NCI-H128 (cell line): ENCODE measurements around the gene RBM19.
"Not testable (repeated sequence)": the region's sequence is repeated elsewhere in the genome, so short reads cannot be mapped to it uniquely, and the experiment has no call there.

Source experiments
- DNase-seq: peaks from one replicate; lab custom pipeline; 2025; ENCODE audit not compliant: unreplicated experiment; lab: John Stamatoyannopoulos, UW

Gene RBM19

DNA sequence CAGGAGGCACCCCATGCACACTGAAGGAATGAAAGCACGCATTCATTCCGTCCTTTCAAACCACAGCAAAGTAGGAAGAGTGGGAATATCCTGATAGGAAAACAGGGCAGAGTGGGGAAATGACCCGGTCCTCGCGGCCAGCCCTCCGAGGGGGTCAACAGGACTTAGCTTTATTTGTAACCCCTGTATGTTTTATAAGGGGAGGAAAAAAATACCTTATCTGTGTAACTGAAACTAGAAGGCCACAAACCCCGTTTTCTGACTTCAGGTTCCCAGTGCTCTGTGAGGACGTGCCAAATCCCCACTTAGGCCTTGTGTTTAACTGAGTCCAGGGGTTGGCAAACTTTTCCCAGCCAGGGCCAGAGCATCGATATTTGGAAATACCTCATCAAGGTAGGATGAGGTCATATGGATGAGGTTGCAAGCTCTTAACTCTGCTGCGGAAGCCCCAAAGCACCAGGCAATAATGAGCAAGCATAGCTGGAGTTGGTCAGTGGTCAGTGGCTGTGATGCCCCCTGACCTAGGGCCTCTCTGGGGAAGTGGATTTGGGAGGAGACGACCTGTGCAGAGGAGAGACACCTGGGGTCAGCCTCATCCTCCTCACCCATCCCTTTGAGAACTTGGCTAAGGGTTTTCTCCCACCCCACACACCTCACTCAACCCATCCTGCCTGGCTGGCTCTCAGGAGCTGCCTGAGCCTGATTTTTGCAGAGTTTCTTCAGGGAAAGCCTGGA lies 58.5 kb downstream of the RBM19 start:
- DNase-seq: no peak

DNA sequence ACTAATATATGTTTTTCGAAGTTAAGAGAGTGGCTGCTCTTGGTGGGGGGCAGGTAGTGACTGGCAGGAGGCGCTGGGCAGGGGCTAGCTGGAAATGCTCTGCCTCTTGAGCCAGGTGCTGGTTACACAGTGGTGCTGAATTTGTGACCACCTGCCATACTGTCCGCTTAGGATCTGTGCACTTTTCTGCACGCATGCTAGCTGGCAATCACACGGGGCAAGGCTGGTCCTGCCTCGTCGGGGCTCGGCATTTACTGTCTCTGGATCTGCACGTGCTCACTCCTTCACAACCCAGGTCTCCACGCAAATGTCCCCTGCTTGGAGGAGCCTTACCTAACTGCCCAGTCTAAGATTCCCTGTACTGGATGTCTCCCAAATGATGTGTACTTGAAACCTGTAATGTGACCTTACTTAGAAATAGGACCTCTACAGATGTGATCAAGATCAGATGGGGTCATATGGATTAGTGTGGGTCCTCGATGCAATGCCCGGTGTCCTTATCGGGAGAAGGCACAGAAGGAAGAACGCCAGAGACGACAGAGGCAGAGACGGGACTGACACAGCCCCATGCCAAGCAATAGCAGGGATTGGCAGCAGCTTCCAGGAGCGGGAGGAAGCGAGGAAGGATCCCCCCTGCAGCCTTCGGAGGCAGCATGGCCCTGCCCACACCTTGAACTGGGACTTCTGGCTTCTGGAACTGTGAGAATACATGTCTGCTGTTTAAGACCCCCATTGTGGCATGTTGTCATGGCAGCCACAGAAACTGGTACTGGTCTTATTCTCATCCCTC lies 59.5 kb downstream of the RBM19 start:
- no peak for DNase-seq

DNA sequence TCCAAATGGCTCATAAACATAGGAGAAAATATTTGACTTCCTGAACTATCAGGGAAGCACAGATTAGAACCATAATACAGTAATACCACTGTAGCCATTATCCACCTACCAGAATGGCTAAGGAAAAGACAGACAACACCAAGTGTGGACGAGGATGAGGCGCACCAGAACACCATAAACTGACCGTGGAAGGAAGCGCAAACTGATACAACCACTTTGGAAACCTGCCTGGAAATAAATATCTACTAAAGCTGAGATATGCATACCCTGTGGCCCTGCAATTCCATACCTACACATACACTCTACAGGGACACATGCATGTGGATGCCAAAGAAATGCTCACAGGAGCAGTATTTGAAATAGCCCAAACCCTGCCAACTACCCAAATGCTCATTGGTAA lies 60.3 kb downstream of the RBM19 start:
- DNase-seq: no peak

DNA sequence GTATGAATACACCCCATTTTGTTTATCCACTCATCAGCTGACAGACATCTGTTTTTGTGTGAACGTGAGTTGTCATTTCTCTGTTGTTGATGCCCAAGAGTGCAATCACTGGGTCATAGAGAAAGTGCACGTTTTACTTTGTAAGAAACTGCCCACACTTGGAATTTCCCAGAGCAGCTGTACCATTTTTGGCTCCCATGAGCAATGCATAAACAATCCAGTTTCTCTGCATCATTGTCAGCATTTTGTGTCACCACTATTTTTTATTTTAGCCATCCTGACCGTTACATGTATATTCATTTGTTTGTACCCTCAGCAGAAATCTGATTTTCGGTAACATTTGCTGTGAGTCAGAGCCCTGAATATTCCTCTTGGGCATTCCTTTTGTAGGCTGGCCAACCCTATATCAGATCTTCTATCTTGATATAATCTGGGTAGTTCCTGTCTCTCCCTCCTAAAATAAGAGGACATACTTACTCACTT lies 62.7 kb downstream of the RBM19 start:
- no peak for DNase-seq

DNA sequence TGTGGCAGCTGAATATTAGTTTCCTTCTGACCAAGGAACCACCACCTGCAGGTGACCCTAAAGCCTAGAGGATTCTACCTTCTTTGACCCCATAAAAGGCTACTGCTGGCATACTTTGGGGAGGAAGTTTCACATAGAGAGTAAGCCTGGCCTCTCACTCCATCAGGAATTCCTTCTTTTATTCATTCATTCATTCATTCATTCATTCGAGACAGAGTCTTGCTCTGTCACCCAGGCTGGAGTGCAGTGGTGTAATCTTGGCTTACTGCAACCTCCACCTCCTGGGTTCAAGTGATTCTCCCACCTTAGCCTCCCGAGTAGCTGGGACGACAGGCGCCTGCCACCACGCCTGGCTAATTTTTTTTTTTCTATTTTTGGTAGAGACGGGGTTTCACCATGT lies 64.8 kb downstream of the RBM19 start:
- not testable (repeated sequence) for DNase-seq

DNA sequence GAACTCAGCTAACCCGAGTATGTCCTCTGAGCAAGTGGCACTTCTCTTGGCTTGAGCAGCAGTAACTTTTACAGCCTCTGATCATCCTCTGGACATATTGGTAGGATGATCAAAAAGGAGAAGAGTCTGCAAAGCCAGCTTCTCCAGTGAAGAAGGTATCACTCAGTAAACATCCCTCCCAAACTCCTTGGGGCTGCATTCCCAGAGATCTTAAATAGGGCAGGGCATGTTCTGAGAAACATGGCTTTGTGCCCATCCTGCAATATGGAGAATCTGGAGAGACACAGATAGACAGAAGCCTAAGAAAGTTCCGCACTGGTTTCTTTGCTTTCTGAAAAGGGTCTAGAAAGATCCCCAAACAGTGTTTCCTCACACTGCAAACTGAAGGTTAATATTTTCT lies 65.4 kb downstream of the RBM19 start:
- DNase-seq: no peak

DNA sequence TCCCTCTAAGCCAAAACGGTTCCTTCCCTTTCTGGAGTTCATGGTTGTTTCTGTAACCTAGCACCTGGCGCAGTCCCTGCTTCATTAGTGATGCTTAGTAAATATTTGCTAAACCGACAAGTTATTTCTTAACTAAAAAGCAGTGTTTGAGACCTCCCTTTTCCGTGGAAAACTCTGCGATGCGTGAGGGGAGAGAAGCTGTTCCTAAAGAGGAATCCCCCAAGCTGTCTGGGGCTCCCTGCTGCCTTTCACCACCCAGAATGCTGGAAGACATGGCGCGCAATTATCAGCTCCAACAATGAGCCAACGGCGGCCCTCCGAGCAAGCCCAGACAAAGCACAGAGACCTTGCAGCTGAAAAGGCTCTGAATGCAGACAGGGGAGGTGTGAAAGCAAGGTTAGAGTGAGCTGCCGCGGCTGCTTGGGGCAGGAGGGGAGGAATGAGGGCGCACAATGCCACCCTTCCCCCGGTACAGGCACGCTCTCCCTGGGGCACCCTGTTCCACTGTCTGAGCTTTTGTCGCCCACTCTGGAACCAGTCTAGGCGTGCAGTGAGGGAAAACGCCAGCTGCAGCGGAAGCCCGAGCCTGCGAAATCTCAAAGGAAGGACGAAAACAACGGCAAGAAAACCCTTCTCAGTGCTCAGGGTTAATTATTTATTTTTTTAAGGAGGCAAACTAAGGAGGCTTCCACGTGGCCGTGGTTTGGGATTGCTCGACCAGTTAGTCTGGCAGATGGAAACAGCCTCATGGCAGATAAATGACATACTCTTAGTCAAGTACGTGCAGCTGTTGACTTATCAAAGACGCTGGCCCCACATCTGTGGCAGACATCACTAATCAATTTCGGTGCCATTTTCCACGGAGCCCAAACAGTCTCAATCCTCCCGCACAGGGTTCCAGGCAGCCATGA lies 66.3 kb downstream of the RBM19 start:
- DNase-seq: no peak

DNA sequence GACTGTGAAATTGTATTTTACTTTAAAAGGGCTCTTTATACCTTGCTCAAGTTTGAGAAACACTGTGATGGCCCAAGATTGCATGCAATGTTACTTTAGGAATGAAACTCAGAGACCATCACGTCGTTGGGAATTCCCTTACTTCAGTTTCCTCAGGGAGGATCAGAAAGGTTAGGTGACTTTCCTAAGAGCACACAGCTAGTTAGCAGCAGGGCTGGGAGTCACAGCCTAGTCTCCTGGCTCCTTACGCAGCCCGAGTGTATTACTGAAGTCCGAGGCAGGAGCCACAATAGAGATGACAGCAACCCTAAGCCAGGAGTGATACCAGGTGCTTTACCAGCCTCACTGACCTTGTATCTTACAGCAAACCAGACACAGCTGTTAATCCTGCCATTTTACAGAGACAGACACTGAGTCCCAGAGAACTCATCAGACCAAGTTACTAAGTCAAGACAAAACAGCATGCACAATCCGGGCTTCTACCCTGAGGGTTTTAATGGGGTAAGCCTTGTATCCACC lies 67.0 kb downstream of the RBM19 start:
- no peak for DNase-seq

DNA sequence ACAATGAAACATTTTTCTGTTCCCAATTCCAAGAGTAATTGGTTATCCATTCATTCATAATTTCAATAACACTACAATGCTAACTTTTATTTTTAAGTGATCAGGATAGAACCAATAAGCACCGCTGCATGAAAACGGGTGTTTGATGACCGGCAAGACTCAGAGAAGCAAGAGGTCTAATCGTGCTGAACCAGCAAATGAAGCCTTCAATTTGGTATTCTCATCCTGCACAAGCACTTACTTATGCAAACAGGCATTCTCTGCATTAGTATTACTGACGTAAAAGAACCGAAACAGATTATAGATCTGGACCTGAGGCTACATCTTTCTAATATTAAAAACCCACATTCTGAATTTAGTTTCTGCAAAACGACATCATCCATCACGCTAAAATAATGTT lies 67.7 kb downstream of the RBM19 start:
- DNase-seq: no peak

DNA sequence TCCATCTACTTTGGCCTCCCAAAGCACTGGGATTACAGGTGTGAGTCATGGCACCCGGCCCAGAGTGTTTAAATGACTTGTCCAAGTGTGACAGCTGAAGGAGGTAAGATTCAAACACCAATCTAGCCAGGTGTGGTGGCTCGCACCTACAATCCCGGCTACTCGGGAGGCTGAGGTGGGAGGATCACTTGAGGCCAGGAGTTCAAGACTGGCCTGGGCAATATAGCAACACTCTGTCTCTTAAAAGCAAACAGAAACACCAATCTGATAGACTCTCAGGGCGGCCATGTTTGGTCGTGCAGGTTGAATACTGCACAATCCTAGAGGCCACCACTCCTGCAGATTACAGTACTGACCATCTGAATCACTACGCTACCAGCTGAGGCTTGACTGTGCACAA lies 68.7 kb downstream of the RBM19 start:
- no peak for DNase-seq

DNA sequence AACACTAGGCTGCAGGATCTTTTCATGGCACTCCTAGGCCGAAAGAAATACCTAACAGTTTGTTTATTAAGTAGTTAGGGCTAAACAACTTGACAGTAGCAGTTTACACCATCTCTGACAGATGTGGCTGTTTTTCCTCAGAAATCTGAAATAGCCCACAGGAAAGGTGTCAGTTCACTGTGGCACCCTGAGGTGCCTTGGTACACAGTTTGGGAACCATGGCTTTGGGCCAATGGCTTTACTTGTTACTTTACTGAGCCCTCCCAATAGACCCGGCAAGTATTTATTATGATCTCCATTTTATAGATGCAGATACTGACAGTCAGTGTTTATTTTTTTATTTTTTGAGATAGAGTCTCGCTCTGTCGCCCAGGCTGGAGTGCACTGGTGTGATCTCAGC lies 69.3 kb downstream of the RBM19 start:
- DNase-seq: no peak

DNA sequence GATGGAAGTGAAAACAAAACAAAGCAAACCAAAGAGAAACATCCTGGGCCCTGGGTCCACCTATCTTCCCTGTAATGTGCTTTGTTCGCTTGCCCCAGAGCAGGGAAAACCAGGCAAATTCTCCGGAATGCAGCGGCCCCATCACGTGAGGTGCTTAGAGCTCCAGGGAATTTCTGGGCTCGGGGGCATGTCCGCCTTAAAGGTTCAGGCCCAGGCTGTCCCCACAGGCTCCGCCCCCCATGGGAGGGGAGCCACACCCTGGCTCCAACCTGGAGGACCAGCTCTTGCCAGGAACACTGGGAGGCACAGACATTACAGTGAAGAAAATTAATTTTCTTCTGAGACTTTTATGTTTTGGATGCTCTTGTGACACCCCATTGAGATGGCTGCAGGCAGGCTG lies 69.9 kb downstream of the RBM19 start:
- no peak for DNase-seq

DNA sequence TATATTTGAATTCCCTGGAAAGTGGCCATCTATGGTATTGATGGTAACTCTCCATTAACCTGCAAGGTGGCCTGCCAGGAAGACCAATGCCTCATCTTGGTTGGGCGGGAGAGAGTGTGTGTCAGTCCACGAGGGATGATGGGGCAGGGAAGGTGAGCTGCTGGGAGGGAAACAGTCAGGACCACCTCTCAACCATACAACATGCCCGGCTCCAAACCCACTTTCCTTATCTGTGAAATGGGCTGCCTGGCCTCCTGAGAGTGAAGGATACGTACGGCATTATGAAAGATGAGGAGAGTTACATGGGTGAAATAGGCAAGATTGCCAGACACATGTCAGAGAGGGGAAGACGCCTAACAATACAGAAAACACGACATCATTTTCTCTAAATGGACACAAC lies 70.9 kb downstream of the RBM19 start:
- no peak for DNase-seq

DNA sequence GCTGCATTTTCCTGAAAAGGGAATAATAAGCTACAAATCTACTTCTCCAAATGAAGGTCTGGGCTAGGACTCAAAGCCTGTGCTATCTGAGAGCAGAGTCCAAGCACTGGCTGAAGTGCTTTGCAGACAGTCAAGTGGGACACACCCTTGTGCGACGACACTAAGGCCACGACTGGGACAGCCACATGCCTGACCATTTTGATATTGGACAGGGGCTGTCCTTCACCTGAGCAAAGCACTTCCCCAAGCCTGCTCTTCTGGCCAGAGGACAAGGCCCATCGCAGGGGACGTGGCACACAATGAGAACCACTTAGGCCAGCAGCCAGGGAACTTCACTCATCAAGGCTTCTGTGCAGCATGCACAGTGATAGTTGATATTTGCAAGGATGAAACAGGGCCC lies 71.4 kb downstream of the RBM19 start:
- DNase-seq: no peak

DNA sequence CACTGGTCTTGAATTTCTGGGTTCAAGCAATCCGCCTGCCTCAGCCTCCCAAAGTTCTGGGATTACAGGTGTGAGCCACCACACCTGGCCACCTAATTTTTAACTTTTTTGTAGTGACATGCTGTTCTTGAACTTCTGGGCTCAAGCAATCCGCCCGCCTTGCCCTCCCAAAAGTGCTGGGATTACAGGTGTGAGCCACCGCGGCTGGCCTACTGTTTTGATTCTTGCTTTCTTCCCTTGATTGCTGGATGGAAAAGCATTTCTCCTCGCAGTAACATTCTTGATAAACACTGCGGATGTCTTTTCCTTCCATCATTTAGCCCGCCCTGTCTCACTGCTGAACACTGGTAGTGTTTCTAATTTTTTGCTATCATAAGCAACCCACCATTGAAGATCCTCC lies 72.9 kb downstream of the RBM19 start:
- DNase-seq: no peak

DNA sequence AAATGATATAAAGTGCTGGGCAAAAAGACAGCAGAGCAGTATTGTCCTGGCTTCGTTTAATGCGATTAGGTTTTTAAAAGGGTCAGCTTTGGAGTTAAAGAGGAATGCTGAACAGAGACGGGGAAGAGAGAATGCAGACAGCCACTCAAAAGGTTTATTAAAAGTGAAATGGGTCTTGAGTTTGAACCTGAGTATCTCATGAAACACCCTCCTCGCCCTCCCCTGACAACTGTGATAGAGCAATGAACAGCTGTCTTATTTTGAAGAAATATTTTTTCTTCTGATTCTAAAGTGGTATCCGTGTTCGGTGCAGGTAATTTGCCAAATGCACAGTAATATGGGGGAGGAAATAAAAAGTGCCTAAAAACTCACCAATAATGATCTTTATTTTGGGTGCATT lies 73.6 kb downstream of the RBM19 start:
- no peak for DNase-seq

DNA sequence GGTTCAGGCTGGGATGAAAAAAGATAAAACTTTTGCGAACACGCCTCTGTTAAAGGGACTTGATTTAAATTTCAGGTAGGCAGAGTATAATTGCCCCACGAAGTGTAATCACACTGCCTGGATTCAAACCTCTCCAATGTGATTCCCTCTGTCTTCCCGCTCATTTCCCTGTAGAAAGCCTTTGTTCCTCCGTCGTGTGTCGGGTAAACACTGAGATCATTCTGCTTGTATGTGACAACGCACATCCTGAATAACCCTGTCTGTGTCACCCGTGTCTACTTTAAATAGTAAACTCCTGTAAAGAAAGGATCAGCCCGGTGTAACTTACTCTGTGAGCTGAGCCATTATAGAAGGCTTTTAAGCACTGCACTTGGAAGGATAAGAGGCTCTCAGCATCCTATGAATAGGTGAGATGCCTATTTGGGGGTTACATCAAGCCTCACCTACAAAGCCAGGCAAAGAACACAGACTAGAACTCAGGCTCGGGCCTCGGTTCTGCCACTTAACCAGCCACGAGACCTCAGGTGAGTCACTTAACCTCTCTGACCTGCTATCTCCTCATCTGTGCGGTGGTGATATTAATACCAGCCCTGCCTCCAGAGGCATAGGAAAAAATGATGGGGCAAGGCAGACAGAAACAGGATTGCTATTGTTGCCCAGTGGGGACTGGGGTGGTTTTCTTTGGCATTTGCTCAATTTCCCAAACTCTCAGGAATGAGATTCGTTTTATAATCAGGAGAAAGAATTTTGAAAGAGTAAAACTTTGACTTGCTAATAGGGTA lies 74.2 kb downstream of the RBM19 start:
- DNase-seq: peak; percentile 64

DNA sequence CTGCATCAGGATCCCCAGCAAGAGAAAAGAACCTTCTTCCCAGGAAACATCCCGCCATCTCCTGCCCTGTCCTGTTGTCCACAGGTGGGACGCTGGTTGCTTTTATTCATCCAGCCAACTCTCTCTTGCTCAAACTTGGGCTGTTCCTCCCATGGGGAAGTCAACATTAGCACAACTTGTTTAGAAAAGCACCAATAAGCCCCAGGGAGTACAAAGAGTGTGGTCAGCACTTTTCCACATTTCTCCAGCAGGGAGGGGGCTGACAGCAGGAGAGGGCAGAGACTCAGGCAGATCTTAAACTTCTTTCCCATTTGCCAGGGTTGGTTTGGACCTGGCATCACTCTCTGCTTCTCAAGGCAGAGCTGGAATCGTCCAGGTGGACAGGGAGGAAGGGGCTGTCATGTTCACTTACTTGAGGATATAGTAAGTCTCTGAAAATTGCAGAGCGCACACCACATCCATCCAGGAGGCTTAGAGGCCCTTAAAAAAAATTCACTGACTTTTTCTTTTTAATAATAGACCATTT lies 74.9 kb downstream of the RBM19 start:
- no peak for DNase-seq

DNA sequence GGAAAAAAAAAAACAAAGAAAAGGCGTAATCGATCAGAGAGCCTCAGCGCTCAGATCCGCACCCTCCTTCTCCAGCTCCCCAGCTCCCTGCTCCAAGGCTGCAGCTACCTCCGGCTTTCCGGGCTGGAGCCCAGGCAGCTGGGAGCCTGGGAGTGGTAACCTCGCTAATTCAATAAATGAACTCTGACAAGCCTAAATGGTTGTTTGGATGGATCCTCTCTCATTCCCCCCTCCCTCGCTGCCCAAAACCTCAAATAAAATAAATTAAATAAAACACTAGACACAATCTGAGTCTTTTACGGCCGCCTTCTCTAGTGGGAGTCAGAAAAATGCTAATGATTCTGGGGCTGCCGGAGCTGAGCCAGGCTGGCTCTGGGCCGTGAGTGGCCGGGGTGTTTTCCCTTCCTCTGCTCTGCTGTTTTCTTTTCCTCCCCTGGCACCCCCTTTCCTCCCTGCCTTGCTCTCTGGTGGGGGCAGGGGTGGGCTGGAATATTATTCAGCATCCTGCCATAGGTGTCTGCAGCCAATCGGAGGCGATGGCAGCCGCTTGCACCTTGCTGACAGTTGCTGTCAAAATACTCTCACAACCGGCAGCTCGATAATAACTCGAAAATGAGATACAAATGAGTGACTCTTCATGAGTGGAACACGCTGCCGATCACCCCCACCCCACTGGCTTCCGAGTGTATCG lies 76.1 kb downstream of the RBM19 start:
- DNase-seq: no peak

DNA sequence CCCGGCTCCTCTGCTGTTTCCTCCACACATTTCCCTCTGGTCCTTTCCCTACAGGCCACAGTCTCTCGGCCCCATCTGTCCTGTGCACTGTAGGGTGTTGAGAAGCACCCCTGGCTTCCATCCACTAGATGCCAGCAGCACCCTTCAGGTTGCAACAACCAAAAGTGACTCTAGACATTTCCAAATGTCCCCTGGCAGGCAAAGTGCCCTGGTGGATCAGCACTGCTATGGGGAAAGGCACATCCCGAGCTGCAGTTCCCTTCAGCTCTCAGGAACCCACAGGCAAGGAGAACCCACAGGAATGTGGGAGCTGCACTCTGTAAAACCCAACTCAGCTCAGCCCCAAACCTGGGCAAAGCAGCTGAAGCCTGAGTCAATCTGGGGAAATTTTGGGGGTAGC lies 77.0 kb downstream of the RBM19 start:
- DNase-seq: no peak
